Keratinocyte (primary cell): ENCODE data around the gene LRIG2. TPM values are rescaled to one million over a fixed set of nuclear protein-coding genes. Genes with fewer than 3 reads are reported as not detected.

ENCODE experiments used
- DNase-seq: peaks from one replicate; pipeline ENCODE4 v3.0.0-alpha.2; 2011; ENCODE audit warnings: low read depth, missing footprints, low spot score
- FAIRE-seq: peaks from 2 replicates; lab custom pipeline; 2011; peaks lifted over from hg19 to GRCh38; lab: Jason Lieb, UNC
- H2AFZ ChIP-seq: 2 replicates; pipeline ENCODE4 v1.6.0; 2012; ENCODE audit warnings: low read length, control low read depth, inconsistent platforms; ENCODE audit not compliant: control insufficient read depth
- H3K27ac ChIP-seq: 2 replicates; pipeline ENCODE4 v1.5.1; 2011; ENCODE audit warnings: low read length; ENCODE audit not compliant: control insufficient read depth, insufficient read depth
- H3K27me3 ChIP-seq: 3 replicates; pipeline ENCODE4 v1.6.0; 2011; ENCODE audit warnings: low read length; ENCODE audit not compliant: control insufficient read depth, insufficient read depth; ENCODE audit errors: extremely low read depth
- H3K36me3 ChIP-seq, 2 experiments: 2 replicates in 1 of 2; 3 replicates in 1 of 2; pipeline ENCODE4 v1.5.1; 2011; ENCODE audit warnings: low read length in 2 of 2, mild to moderate bottlenecking in 1 of 2; ENCODE audit not compliant: control insufficient read depth in 2 of 2, insufficient read depth in 2 of 2; ENCODE audit errors: extremely low read depth in 1 of 2
- H3K4me1 ChIP-seq: 3 replicates; pipeline ENCODE4 v1.5.1; 2011; ENCODE audit warnings: low read length; ENCODE audit not compliant: control insufficient read depth, insufficient read depth; ENCODE audit errors: extremely low read depth
- H3K4me2 ChIP-seq: 3 replicates; pipeline ENCODE4 v1.6.0; 2011; ENCODE audit warnings: low read depth, low read length; ENCODE audit not compliant: control insufficient read depth, insufficient read depth; ENCODE audit errors: extremely low read depth
- H3K4me3 ChIP-seq, 3 experiments: fragments of 200-600 bp in 1 of 3; sonication (generic) in 1 of 3; 2 replicates in 2 of 3; 3 replicates in 1 of 3; pipeline ENCODE4 v1.5.1; 2011 to 2016; ENCODE audit warnings: low read length in 3 of 3, mild to moderate bottlenecking in 3 of 3, control low read depth in 2 of 3, inconsistent platforms in 1 of 3, low read depth in 1 of 3, mixed read lengths in 1 of 3, mixed run types in 1 of 3, moderate library complexity in 1 of 3; ENCODE audit not compliant: control insufficient read depth in 2 of 3, insufficient read depth in 2 of 3; ENCODE audit errors: extremely low read depth in 1 of 3
- H3K79me2 ChIP-seq: 2 replicates; pipeline ENCODE4 v1.6.0; 2012; ENCODE audit warnings: low read length; ENCODE audit not compliant: control insufficient read depth, insufficient read depth
- H3K9ac ChIP-seq: 3 replicates; pipeline ENCODE4 v1.6.0; 2011; ENCODE audit warnings: low read length; ENCODE audit not compliant: control insufficient read depth, insufficient read depth; ENCODE audit errors: extremely low read depth
- H3K9me1 ChIP-seq: 3 replicates; pipeline ENCODE4 v1.6.0; 2011; ENCODE audit warnings: low read length; ENCODE audit not compliant: control insufficient read depth, insufficient read depth; ENCODE audit errors: extremely low read depth
- H3K9me3 ChIP-seq: 2 replicates; pipeline ENCODE4 v1.5.1; 2012; ENCODE audit warnings: low read depth, low read length; ENCODE audit not compliant: control insufficient read depth
- H4K20me1 ChIP-seq: 3 replicates; pipeline ENCODE4 v1.6.0; 2011; ENCODE audit warnings: low read length; ENCODE audit not compliant: control insufficient read depth, insufficient read depth; ENCODE audit errors: extremely low read depth
- CTCF ChIP-seq, 3 experiments: IDR thresholded peaks in 1 of 3; conservative IDR thresholded peaks in 1 of 3; optimal IDR thresholded peaks in 1 of 3; 2 replicates in 2 of 3; 3 replicates in 1 of 3; pipeline versions ENCODE3 to v1.5.1; 2011; ENCODE audit warnings: low read length in 3 of 3, mild to moderate bottlenecking in 3 of 3, moderate library complexity in 2 of 3, control low read depth in 1 of 3, inconsistent platforms in 1 of 3; ENCODE audit not compliant: insufficient read depth in 2 of 3; ENCODE audit errors: extremely low read depth in 1 of 3
- EZH2 ChIP-seq: IDR thresholded peaks from one replicate; pipeline ENCODE4 v1.6.1; 2012; ENCODE audit warnings: inconsistent platforms, mild to moderate bottlenecking, low read length, moderate library complexity
- dilution Hi-C: fragments of 300-500 bp; cut with MboI; formaldehyde crosslinking; loops from one replicate; pipeline ENCODE4 v1.7.0; 2020; ENCODE audit warnings: low sequenced_read_pairs; ENCODE audit not compliant: extremely low pct_ligation_motif_present
- polyA plus RNA-seq, 5 experiments: library from polyadenylated mRNA; depleted of rRNA in 3 of 5; stranded (reverse) in 3 of 5; stranded (forward) in 1 of 5; unstranded in 1 of 5; fragments of >200 nt; gene quantifications; 1 replicate in 1 of 5; 2 replicates in 3 of 5; 3 replicates in 1 of 5; pipeline versions ENCODE4 v1.2.1 to v1.2.3, GENCODE V29; 2011 to 2012; ENCODE audit warnings: missing spikeins in 2 of 5, low read depth in 1 of 5, low replicate concordance in 1 of 5

Gene LRIG2
- polyA plus RNA-seq, 1 donor (not counting 4 experiments of a cell fraction or from before 2014, with no cell fraction given): 12.5 TPM

- H3K4me3 ChIP-seq: no peak overlapping the region
- no peak overlapping the region for H2AFZ ChIP-seq
- no peak for TF ChIP-seq CTCF (optimal IDR thresholded peaks at IDR 0.05 in 1 of 3, IDR thresholded peaks at IDR 0.05 in 1 of 3, conservative IDR thresholded peaks at IDR 0.05 in 1 of 3; ENCODE audit: extremely low read depth in 1 of 3, insufficient read depth in 2 of 3, low read length in 3 of 3)
- no peak for TF ChIP-seq EZH2
- peaks cover 4% of the 10 kb centered on the region for H4K20me1 ChIP-seq
- no peak overlapping the region for H3K27ac ChIP-seq
- no peak overlapping the region for H3K9ac ChIP-seq
- H3K27me3 ChIP-seq: no peaks in the 10 kb centered on the region
- no peaks in the 10 kb centered on the region for H3K9me3 ChIP-seq
- no peaks in the 10 kb centered on the region for H3K9me1 ChIP-seq
- no peaks in the 10 kb centered on the region for H3K79me2 ChIP-seq
- peaks cover 10 to 14% of the 10 kb centered on the region in 2 experiments for H3K36me3 ChIP-seq
- H3K4me2 ChIP-seq: no peak overlapping the region
- no peaks in the 10 kb centered on the region for H3K4me1 ChIP-seq
- DNase-seq (no peak), FAIRE-seq (no peak)
- dilution Hi-C loops: no loop called here
Measured at GRCh38 chr1:113125517-113125916, 52.5 kb downstream of the LRIG2 start.

- FAIRE-seq: no peak
- Histone ChIP-seq H3K4me2 (no peak overlapping the region), H3K9me1 (no peaks in the 10 kb centered on the region), H3K79me2 (no peaks in the 10 kb centered on the region), H3K4me1 (no peaks in the 10 kb centered on the region), H3K27ac (no peak overlapping the region), H4K20me1 (peaks cover 4% of the 10 kb centered on the region), H2AFZ (no peak overlapping the region), H3K4me3 (no peak overlapping the region), H3K36me3 (peaks cover 10 to 14% of the 10 kb centered on the region in 2 experiments), H3K9me3 (no peaks in the 10 kb centered on the region), H3K9ac (no peak overlapping the region), H3K27me3 (no peaks in the 10 kb centered on the region)
- DNase-seq: no peak
- dilution Hi-C loops: no loop called here
- no peak for TF ChIP-seq EZH2
Measured at GRCh38 chr1:113126207-113126606, 53.2 kb downstream of the LRIG2 start.

GRCh38 chr1:113128116-113128515 is 55.1 kb downstream of the LRIG2 start:
- H3K36me3 ChIP-seq: peaks cover 10 to 14% of the 10 kb centered on the region in 2 experiments
- no peak overlapping the region for H3K4me2 ChIP-seq
- H3K4me3 ChIP-seq: no peak overlapping the region
- H3K9ac ChIP-seq: no peak overlapping the region
- dilution Hi-C loops: no loop called here
- no peaks in the 10 kb centered on the region for H3K9me1 ChIP-seq
- H3K27me3 ChIP-seq: no peaks in the 10 kb centered on the region
- DNase-seq (no peak), FAIRE-seq (no peak)
- no peaks in the 10 kb centered on the region for H3K9me3 ChIP-seq
- no peak overlapping the region for H3K27ac ChIP-seq
- TF ChIP-seq CTCF (optimal IDR thresholded peaks at IDR 0.05 in 1 of 3, IDR thresholded peaks at IDR 0.05 in 1 of 3, conservative IDR thresholded peaks at IDR 0.05 in 1 of 3; ENCODE audit: extremely low read depth in 1 of 3, insufficient read depth in 2 of 3, low read length in 3 of 3): no peak
- TF ChIP-seq EZH2: no peak
- peaks cover 4% of the 10 kb centered on the region for H4K20me1 ChIP-seq
- no peaks in the 10 kb centered on the region for H3K79me2 ChIP-seq
- H2AFZ ChIP-seq: no peak overlapping the region
- H3K4me1 ChIP-seq: no peaks in the 10 kb centered on the region
